NCI-H345 treated with DMSO at 0.1 percent for 48 hours (cell line): ENCODE measurements around the gene RXRA.

Source experiments
- DNase-seq: peaks from one replicate; lab custom pipeline; 2025; ENCODE audit not compliant: unreplicated experiment; lab: John Stamatoyannopoulos, UW

RXRA gene

DNA sequence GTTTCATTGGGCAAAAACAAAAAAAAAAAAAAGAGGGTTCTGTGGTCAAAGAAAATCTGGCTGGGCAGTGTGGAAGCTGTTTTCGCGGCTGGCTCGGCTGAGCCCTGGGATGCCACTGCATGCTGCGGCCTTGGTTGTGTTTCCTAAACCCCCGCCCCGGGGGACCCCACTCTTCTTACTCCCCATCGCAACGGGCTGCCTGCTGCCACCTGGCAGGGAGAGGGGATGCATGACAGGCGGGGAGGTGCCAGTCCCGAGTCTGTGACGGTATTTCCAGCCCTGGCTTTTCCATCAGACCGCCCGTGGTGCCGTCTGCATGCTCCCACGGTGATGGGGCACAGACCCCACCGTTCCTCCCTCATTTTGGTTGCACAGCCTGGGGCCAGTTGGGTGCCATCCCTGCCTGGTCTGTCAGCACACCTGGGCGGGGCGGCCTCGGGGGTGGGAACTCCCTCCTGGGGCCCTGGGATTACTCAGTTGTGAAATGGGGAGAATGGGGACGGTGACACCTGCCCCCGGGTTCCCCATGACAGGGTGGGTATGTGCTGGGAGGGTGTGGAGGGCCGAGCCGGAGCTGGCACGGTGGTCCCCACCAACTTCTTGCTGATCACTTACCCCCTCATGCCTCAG lies 101.0 kb downstream of the RXRA start:
- no peak for DNase-seq

DNA sequence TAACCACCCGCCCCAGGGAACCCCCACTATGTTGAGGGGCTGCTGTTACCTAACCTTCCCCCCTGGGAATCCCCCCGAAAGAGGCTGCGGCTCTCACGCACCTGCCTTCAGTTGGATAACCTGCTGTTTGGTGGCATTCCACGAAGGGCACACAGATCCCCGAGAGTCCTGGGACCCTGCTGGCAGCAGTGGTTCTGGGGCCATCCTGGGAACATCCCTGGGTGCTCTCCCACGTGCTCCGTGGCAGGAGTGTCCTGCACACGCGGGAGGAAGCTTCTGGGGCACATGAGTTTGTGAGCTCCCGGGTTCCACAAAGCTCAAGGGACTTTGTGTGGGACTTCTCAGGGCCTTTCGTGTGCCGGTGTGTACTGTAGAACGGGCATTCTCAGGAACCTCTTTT lies 102.3 kb downstream of the RXRA start:
- DNase-seq: no peak

GRCh38 chr9:134429007-134429406 lies 102.8 kb downstream of the RXRA start:
- no peak for DNase-seq

DNA sequence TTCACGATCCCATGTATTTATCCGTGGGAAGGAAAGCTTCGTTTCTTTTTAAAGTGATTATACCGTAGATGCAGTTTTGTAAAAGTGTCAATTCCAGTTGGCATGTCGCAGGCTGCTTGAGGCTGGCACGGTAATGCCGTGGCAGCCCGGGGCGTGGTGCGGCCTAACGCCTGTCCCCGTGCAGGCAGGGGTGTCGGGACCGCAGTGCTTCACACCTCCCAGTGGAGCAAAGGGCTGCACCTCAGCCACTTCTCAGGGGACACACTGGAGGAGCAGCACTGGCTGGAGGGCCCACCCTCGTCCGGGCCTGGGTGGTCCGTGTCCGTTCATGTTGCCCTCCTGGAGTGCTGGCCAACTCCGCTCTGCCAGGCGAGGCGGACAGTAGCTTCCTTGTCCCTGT lies 103.2 kb downstream of the RXRA start:
- no peak for DNase-seq

DNA sequence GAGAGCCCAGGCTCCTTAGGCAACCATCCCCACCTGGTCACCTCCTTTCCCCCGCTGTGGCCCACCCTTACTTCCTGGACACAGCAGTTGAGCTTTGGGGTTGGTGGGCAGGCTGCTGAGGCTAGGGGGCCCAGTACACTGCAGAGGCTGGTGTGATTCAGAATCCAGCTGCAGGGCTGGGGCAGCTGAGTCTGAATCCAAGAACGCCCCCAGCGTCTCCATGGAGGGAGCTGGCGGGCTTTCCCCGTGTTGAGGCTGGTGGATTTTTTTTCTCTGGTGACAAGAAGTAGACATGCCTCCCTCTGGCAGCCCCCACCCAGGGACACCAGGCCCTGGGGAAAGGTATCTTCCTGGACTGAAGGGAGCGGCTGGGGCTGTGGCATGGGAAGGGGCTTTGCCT lies 104.8 kb downstream of the RXRA start:
- DNase-seq: no peak

DNA sequence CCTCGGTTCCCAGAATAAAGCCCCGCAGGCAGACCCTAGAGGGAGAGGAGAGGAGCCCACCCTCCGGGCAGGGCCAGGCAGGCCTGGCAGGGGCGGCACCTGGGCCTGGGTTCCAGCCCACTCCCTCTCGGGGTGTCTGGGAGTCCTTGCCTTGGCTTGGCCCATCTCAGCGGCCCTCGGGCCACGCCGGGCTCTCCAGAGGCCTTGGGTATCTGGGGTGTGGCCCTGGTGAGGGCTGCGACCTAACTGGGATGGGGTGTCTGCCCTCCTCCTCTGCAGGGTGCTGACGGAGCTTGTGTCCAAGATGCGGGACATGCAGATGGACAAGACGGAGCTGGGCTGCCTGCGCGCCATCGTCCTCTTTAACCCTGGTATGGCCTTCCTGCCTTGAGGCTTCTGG lies 105.4 kb downstream of the RXRA start:
- DNase-seq: no peak

DNA sequence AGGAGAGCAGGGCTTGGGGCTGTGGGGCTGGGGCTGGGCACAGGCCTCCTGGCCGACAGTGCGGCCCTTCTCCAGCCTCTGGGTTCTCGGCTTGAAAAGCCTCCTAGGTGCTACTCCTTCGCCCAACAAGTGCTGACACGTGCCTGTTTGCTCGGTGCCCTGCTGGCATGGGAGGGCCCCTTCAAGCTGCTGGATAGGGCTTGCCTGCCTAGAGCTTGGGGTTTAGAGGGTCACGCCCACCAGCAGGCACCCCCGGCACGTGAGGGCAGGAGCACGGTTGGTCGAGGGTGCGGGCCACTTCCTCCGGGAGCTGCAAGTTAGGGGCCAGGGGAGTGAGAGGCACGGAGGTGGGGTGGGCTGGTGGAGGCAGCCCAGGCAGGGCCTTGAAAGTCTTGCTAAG lies 106.2 kb downstream of the RXRA start:
- no peak for DNase-seq

GRCh38 chr9:134433101-134433500 lies 106.8 kb downstream of the RXRA start:
- DNase-seq: no peak

GRCh38 chr9:134433909-134434882 lies 107.9 kb downstream of the RXRA start:
- DNase-seq: no peak

DNA sequence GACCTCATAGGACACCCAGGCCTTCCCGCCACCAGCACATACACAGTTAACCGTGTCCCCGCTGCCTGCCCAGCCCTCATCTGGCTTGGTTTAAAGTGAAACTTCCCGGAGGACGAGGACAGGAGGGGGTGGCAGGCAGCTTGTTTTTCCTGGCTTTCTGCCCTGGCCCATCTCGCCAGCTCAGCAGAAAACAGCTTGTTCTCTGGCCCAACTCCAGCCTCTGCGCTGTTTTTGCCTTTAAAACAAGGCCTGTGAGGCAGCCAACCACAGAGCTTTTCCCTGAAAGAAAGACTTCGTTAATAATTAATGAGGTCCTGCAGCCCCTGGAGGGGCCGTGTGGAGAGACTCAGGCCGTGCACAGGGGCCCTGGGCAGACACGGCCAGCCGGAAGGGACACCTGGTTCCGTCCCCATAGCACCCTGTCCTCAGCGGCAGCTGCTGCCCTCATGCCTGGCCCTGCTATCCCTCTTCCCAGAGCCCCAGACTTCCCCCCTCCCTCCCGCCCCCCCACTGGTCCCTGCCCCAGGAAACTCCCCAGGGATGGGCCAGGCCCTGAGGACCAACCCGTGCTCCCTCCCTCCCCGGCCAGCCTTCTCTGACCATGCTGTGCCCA lies 108.7 kb downstream of the RXRA start:
- DNase-seq: peak; percentile 64

- no peak for DNase-seq
Observed at GRCh38 chr9:134435550-134436378, 109.5 kb downstream of the RXRA start.

DNA sequence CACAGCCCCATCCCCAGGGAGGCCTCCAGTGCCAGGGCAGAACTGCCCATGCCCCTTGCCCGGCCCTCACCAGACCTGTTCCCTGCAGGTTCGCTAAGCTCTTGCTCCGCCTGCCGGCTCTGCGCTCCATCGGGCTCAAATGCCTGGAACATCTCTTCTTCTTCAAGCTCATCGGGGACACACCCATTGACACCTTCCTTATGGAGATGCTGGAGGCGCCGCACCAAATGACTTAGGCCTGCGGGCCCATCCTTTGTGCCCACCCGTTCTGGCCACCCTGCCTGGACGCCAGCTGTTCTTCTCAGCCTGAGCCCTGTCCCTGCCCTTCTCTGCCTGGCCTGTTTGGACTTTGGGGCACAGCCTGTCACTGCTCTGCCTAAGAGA lies 110.1 kb downstream of the RXRA start:
- DNase-seq: no peak

DNA sequence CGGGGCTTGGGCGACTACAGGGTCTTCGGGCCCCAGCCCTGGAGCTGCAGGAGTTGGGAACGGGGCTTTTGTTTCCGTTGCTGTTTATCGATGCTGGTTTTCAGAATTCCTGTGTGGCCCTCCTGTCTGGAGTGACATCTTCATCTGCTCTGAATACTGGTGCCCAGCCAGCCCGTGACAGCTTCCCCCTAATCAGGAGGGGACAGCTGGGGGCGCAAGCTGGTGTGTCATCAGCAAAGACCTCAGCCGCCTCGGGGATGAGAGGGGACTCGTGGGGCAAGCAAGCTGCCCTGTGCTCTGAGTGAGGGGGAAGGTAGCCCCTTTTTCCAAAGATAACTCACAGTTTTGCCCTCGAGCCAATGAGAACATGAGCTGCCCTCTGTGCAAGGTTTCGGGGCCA lies 110.7 kb downstream of the RXRA start:
- no peak for DNase-seq

- no peak for DNase-seq
Observed at GRCh38 chr9:134437403-134438194, 111.3 kb downstream of the RXRA start.

- DNase-seq: no peak
Observed at GRCh38 chr9:134438195-134438788, 112.0 kb downstream of the RXRA start.

DNA sequence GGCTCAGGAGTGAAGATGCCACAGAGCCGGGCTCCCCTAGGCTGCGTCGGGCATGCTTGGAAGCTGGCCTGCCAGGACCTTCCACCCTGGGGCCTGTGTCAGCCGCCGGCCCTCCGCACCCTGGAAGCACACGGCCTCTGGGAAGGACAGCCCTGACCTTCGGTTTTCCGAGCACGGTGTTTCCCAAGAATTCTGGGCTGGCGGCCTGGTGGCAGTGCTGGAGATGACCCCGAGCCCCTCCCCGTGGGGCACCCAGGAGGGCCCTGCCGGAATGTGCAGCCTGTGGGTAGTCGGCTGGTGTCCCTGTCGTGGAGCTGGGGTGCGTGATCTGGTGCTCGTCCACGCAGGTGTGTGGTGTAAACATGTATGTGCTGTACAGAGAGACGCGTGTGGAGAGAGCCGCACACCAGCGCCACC lies 113.1 kb downstream of the RXRA start:
- DNase-seq: no peak

GRCh38 chr9:134440636-134441226 lies 114.5 kb downstream of the RXRA start:
- no peak for DNase-seq

DNA sequence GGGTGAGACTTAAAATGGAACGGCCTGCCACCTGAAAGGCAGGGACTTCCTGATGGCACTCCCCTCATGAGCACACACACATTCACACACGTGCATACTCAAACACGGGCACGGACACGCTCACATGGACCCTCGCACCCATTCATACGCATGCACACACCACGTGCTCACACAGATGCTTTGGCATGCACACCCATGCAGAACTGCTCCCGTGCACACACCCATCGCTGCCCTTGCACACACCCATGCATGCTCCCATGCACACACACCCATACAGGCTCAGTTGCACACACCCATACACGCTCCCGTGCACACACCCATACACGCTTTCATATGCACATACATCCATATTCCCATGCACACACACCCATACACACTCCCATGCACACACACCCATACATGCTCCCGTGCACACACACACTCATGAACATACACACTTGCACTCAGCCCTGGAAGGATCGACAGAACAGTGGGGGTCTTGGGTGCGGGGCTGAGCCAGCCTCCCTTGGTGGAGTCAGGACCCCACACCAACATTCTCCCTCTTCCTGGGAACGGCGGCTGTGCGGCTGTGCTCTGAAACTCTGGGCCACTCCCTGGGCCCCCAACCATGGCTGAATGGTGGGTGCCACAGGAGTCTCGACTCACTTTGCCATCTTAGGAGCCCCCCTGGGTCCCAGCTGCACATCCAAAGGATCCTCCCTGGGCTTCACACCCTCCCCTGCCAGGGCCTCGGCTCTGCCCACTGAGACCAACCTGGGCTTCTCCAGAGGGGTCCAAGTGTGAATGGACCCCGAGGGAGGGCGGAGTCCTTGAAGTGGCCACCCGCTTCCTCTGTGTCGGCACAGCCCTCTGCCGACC lies 115.2 kb downstream of the RXRA start:
- no peak for DNase-seq

DNA sequence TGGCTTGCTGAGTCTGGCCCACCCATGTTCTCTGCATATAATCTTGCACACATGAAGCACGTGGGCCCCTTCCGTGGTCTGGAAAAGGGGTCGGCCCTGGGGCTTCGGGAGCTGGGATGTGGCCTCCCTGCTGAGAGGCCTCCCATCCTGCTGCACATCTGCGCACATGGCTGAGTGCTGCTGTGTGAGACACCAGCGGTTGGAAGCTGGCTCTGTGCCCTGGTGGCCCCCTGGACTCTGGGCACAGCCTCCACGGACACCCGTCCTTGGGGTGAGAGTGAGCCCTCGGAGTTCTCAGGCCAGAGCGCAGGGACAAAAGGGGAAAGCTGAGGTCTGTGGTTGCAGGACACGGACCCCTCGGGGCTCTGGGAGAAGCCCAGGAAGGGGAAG lies 115.8 kb downstream of the RXRA start:
- no peak for DNase-seq
